HepG2 (cell line): Measurements from ENCODE around the gene SLC2A10. TPM values are rescaled to one million over a fixed set of nuclear protein-coding genes. Genes with fewer than 3 reads are reported as not detected.

Source experiments
- ATM ChIP-seq: fragments of 450-650 bp; IDR thresholded peaks from 2 replicates; pipeline ENCODE4 v1.7.1; 2017; ENCODE audit warnings: mild to moderate bottlenecking, borderline replicate concordance
- ELF1 ChIP-seq: sonication (generic); formaldehyde crosslinking; IDR thresholded peaks from 2 replicates; pipeline ENCODE4 v1.4.0; 2020; ENCODE audit warnings: missing genetic modification reagents
- HCFC1 ChIP-seq: fragments of 150-350 bp; IDR thresholded peaks from 2 replicates; pipeline ENCODE4 v1.6.1; 2014; ENCODE audit warnings: low read depth, low read length
- MXD1 ChIP-seq: sonication (generic); formaldehyde crosslinking; IDR thresholded peaks from 2 replicates; pipeline ENCODE4 v1.4.0; 2020; ENCODE audit warnings: mild to moderate bottlenecking, missing genetic modification reagents
- NR2C2 ChIP-seq: sonication (generic); formaldehyde crosslinking; IDR thresholded peaks from 2 replicates; pipeline ENCODE4 v1.4.0; 2020; ENCODE audit warnings: missing genetic modification reagents, mild to moderate bottlenecking, moderate library complexity, borderline replicate concordance
- RAD51 ChIP-seq: fragments of 450-650 bp; IDR thresholded peaks from 2 replicates; pipeline ENCODE4 v1.6.1; 2016; ENCODE audit warnings: borderline replicate concordance
- SALL2 ChIP-seq: sonication (generic); formaldehyde crosslinking; IDR thresholded peaks from 2 replicates; pipeline ENCODE4 v1.8.1; 2023; ENCODE audit warnings: mild to moderate bottlenecking, missing genetic modification reagents, inconsistent platforms
- SOX13 ChIP-seq, 3 experiments: fragments of 450-650 bp in 1 of 3; sonication (generic) in 1 of 3; formaldehyde crosslinking in 1 of 3; IDR thresholded peaks in 2 of 3; conservative IDR thresholded peaks in 1 of 3; 2 replicates each; pipeline versions ENCODE4 v1.5.0 to v1.6.1; 2016 to 2020; ENCODE audit warnings: antibody characterized with exemption in 1 of 3, mild to moderate bottlenecking in 1 of 3, missing compliant biosample characterization in 1 of 3, missing genetic modification reagents in 1 of 3, moderate library complexity in 1 of 3
- SP140L ChIP-seq: sonication (generic); formaldehyde crosslinking; IDR thresholded peaks from 2 replicates; pipeline ENCODE4 v1.4.0; 2020; ENCODE audit warnings: missing genetic modification reagents, borderline replicate concordance
- YEATS2 ChIP-seq: sonication (generic); formaldehyde crosslinking; IDR thresholded peaks from 2 replicates; pipeline ENCODE4 v1.4.0; 2020; ENCODE audit warnings: missing genetic modification reagents, borderline replicate concordance
- ZBTB21 ChIP-seq: sonication (generic); formaldehyde crosslinking; IDR thresholded peaks from 2 replicates; pipeline ENCODE4 v1.4.0; 2020; ENCODE audit warnings: missing genetic modification reagents
- ZNF205 ChIP-seq: IDR thresholded peaks from 2 replicates; pipeline ENCODE4 v1.6.1; 2018; ENCODE audit warnings: missing biosample characterization, missing genetic modification reagents
- ZNF232 ChIP-seq: sonication (generic); formaldehyde crosslinking; IDR thresholded peaks from 2 replicates; pipeline ENCODE4 v1.4.0; 2020; ENCODE audit warnings: missing genetic modification reagents, borderline replicate concordance
- ZNF275 ChIP-seq: sonication (generic); formaldehyde crosslinking; IDR thresholded peaks from 2 replicates; pipeline ENCODE4 v1.8.0; 2022; ENCODE audit warnings: missing genetic modification reagents, mild to moderate bottlenecking, inconsistent platforms, borderline replicate concordance
- ZNF296 ChIP-seq: sonication (generic); formaldehyde crosslinking; conservative IDR thresholded peaks from 2 replicates; pipeline ENCODE4 v1.5.0; 2020; ENCODE audit warnings: mild to moderate bottlenecking, missing genetic modification reagents
- ZNF318 ChIP-seq: sonication (generic); formaldehyde crosslinking; IDR thresholded peaks from 2 replicates; pipeline ENCODE4 v1.4.0; 2020; ENCODE audit warnings: mild to moderate bottlenecking, missing genetic modification reagents
- ZNF354B ChIP-seq: sonication (generic); formaldehyde crosslinking; IDR thresholded peaks from 2 replicates; pipeline ENCODE4 v1.8.0; 2022; ENCODE audit warnings: mild to moderate bottlenecking, missing genetic modification reagents
- ZNF619 ChIP-seq: sonication (generic); formaldehyde crosslinking; IDR thresholded peaks from 2 replicates; pipeline ENCODE4 v1.4.0; 2020; ENCODE audit warnings: mild to moderate bottlenecking, missing genetic modification reagents
- ZNF761 ChIP-seq: sonication (generic); formaldehyde crosslinking; conservative IDR thresholded peaks from 2 replicates; pipeline ENCODE4 v1.4.0; 2020; ENCODE audit warnings: mild to moderate bottlenecking, missing genetic modification reagents
- ZNF777 ChIP-seq: sonication (generic); formaldehyde crosslinking; IDR thresholded peaks from 2 replicates; pipeline ENCODE4 v1.4.0; 2020; ENCODE audit warnings: missing genetic modification reagents
- ZSCAN21 ChIP-seq: sonication (generic); formaldehyde crosslinking; IDR thresholded peaks from 2 replicates; pipeline ENCODE4 v1.8.0; 2022; ENCODE audit warnings: mild to moderate bottlenecking, missing genetic modification reagents, moderate library complexity, borderline replicate concordance
- polyA plus RNA-seq, 8 experiments: library from polyadenylated mRNA; depleted of rRNA in 3 of 8; stranded (reverse) in 7 of 8; unstranded in 1 of 8; fragments of >200 nt; fragmentation: Illumina TruSeq in 4 of 8; extraction: Trizol in 4 of 8; gene quantifications; 2 replicates each; pipeline versions ENCODE4 v1.2.1 to v1.2.3, GENCODE V29; 2011 to 2016; ENCODE audit warnings: low read depth in 4 of 8, missing spikeins in 1 of 8, mixed read lengths in 1 of 8; ENCODE audit not compliant: insufficient read depth in 1 of 8
- total RNA-seq, 5 experiments: library from RNA; depleted of rRNA; stranded (reverse); fragments of >200 nt; fragmentation: Illumina TruSeq; extraction: Trizol; gene quantifications; 2 replicates each; pipeline ENCODE4 v1.2.3, GENCODE V29; 2016; ENCODE audit warnings: low read depth in 1 of 5

Gene SLC2A10
- total and polyA plus RNA-seq, 2 of the 13 experiments (the other 11 are each of a cell fraction or from before 2014, with no cell fraction given) = 16.0 to 18.4 TPM

- TF ChIP-seq SOX13 (IDR thresholded peaks at IDR 0.05) = no peak
- peak in 1 of 2 experiments; percentile 43; a peak in 1 of 4 replicates for TF ChIP-seq SOX13 (CRISPR knock-in tag; conservative IDR thresholded peaks at IDR 0.05 in 1 of 2, IDR thresholded peaks at IDR 0.05 in 1 of 2)
- no peak for TF ChIP-seq ATM
- no peak for TF ChIP-seq MXD1 (CRISPR knock-in tag)
- no peak for TF ChIP-seq ZSCAN21
- TF ChIP-seq ZNF354B (CRISPR knock-in tag) = no peak
- TF ChIP-seq ELF1 (CRISPR knock-in tag) = no peak
- TF ChIP-seq ZNF619 (CRISPR knock-in tag) = no peak
- no peak for TF ChIP-seq ZNF232
- TF ChIP-seq ZNF275 (CRISPR knock-in tag) = 0 out of 2 replicates have a peak, but pooled peaks have one; percentile 38
- TF ChIP-seq RAD51 = no peak
- 0 out of 2 replicates have a peak, but pooled peaks have one; percentile 55 for TF ChIP-seq SP140L
- no peak for TF ChIP-seq ZNF296 (CRISPR knock-in tag)
- no peak for TF ChIP-seq NR2C2 (CRISPR knock-in tag)
- TF ChIP-seq SALL2 = no peak
- no peak for TF ChIP-seq YEATS2 (CRISPR knock-in tag)
- no peak for TF ChIP-seq HCFC1
- TF ChIP-seq ZNF761 (CRISPR knock-in tag) = no peak
- TF ChIP-seq ZNF318 (CRISPR knock-in tag) = no peak
- no peak for TF ChIP-seq ZNF205
- TF ChIP-seq ZBTB21 (CRISPR knock-in tag) = no peak
- TF ChIP-seq ZNF777 (CRISPR knock-in tag) = no peak
These were observed 9.6 kb upstream of the SLC2A10 start (continued) for GRCh38 chr20:46699651-46700359.
